SH-SY5Y (cell line): ENCODE results near the gene KIF5A.

ENCODE experiments used
- GATA2 ChIP-seq: IDR thresholded peaks from 2 replicates; pipeline ENCODE4 v1.6.1; 2011; ENCODE audit warnings: mild to moderate bottlenecking, low read depth, low read length
- GATA3 ChIP-seq: IDR thresholded peaks from 2 replicates; pipeline ENCODE4 v1.6.1; 2011; ENCODE audit warnings: low read depth, mild to moderate bottlenecking, low read length, moderate library complexity

DNA sequence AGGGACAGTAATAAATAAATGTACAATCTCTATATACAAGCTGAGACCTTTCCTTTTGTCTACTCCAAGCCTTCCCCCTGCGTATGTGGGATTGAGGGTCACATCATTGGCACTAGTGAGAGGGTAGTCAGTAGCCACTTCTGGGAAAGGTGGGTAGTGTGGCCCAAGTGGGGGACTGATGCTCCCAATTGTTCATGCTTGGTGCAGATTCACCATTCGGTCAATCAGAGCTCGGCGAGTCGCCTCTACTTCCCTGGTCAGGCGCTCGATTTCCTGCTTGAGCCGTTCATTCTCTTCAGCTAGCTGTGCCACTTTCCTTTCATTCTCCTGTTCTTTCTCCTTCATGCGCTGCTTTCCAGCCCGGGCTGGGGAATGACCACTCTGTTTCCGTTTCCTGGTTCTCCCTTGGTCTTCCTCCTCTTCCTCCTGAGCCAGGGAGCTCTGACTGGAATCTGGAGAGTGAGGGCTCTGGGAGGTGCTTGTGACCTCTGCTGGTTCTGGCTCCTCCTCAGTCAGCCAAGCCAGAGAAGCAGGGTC, 33.2 kb upstream of the KIF5A start:
- TF ChIP-seq GATA3 (no peak), GATA2 (no peak)
